Measurements from ENCODE around the gene KIAA0825.

Gene KIAA0825

GRCh38 chr5:94658272-94658671 is 39.9 kb upstream of the KIAA0825 start:
- Histone ChIP-seq H3K9ac (no peak overlapping the region), H3K9me3 (ENCODE audit: control insufficient read depth, low read length) (no peaks in the 10 kb centered on the region), H3K4me1 (no peaks in the 10 kb centered on the region), H2AFZ (no peak overlapping the region), H3K27me3 (ENCODE audit: control insufficient read depth, insufficient read depth, low read length) (no peaks in the 10 kb centered on the region), H3K4me3 (ENCODE audit: low read depth, low read length) (no peak overlapping the region), H3K36me3 (ENCODE audit: control insufficient read depth, insufficient read depth, low read length) (peaks cover 3% of the 10 kb centered on the region), H3K79me2 (peaks cover 9% of the 10 kb centered on the region), H3K4me2 (ENCODE audit: low read length) (no peak overlapping the region), H3K27ac (no peak overlapping the region)
- no peak for TF ChIP-seq CTCF (IDR thresholded peaks at IDR 0.05)

GRCh38 chr5:94649874-94650273 is 31.5 kb upstream of the KIAA0825 start:
- H3K9ac ChIP-seq, result no peak overlapping the region
- H3K9me3 ChIP-seq (ENCODE audit: control insufficient read depth, low read length), result no peaks in the 10 kb centered on the region
- no peak overlapping the region for H3K4me2 ChIP-seq (ENCODE audit: low read length)
- no peaks in the 10 kb centered on the region for H3K4me1 ChIP-seq
- H2AFZ ChIP-seq, result no peak overlapping the region
- no peak for TF ChIP-seq CTCF (IDR thresholded peaks at IDR 0.05)
- no peaks in the 10 kb centered on the region for H3K79me2 ChIP-seq
- H3K4me3 ChIP-seq (ENCODE audit: low read depth, low read length), result no peak overlapping the region
- H3K36me3 ChIP-seq (ENCODE audit: control insufficient read depth, insufficient read depth, low read length), result no peaks in the 10 kb centered on the region
- no peak overlapping the region for H3K27ac ChIP-seq
- H3K27me3 ChIP-seq (ENCODE audit: control insufficient read depth, insufficient read depth, low read length), result no peaks in the 10 kb centered on the region

GRCh38 chr5:94646758-94647157 is 28.4 kb upstream of the KIAA0825 start:
- Histone ChIP-seq H3K9me3 (ENCODE audit: control insufficient read depth, low read length) (no peaks in the 10 kb centered on the region), H3K4me3 (ENCODE audit: low read depth, low read length) (no peak overlapping the region), H3K27me3 (ENCODE audit: control insufficient read depth, insufficient read depth, low read length) (no peaks in the 10 kb centered on the region), H3K4me1 (no peaks in the 10 kb centered on the region), H3K79me2 (no peaks in the 10 kb centered on the region), H3K4me2 (ENCODE audit: low read length) (no peak overlapping the region), H2AFZ (no peak overlapping the region), H3K9ac (no peak overlapping the region), H3K36me3 (ENCODE audit: control insufficient read depth, insufficient read depth, low read length) (no peaks in the 10 kb centered on the region), H3K27ac (no peak overlapping the region)
- TF ChIP-seq CTCF (IDR thresholded peaks at IDR 0.05), result no peak

GRCh38 chr5:94645053-94645452 is 26.6 kb upstream of the KIAA0825 start:
- no peak for TF ChIP-seq CTCF (IDR thresholded peaks at IDR 0.05)
- H3K79me2 ChIP-seq, result no peaks in the 10 kb centered on the region
- H3K27me3 ChIP-seq (ENCODE audit: control insufficient read depth, insufficient read depth, low read length), result no peaks in the 10 kb centered on the region
- H3K4me1 ChIP-seq, result no peaks in the 10 kb centered on the region
- no peaks in the 10 kb centered on the region for H3K9me3 ChIP-seq (ENCODE audit: control insufficient read depth, low read length)
- H3K36me3 ChIP-seq (ENCODE audit: control insufficient read depth, insufficient read depth, low read length), result no peaks in the 10 kb centered on the region
- no peak overlapping the region for H3K9ac ChIP-seq
- H3K4me2 ChIP-seq (ENCODE audit: low read length), result no peak overlapping the region
- H2AFZ ChIP-seq, result no peak overlapping the region
- no peak overlapping the region for H3K4me3 ChIP-seq (ENCODE audit: low read depth, low read length)
- no peak overlapping the region for H3K27ac ChIP-seq

GRCh38 chr5:94640176-94640575 is 21.8 kb upstream of the KIAA0825 start:
- Histone ChIP-seq H3K36me3 (ENCODE audit: control insufficient read depth, insufficient read depth, low read length) (no peaks in the 10 kb centered on the region), H3K27me3 (ENCODE audit: control insufficient read depth, insufficient read depth, low read length) (no peaks in the 10 kb centered on the region)

More at GRCh38 chr5:94640176-94640575, 21.8 kb upstream of the KIAA0825 start:
- no peak overlapping the region for H3K27ac ChIP-seq
- no peaks in the 10 kb centered on the region for H3K4me1 ChIP-seq
- no peak overlapping the region for H3K4me2 ChIP-seq (ENCODE audit: low read length)
- H3K4me3 ChIP-seq (ENCODE audit: low read depth, low read length), result no peak overlapping the region
- no peak overlapping the region for H2AFZ ChIP-seq
- no peak overlapping the region for H3K9ac ChIP-seq
- no peak for TF ChIP-seq CTCF (IDR thresholded peaks at IDR 0.05)
- peaks cover 15% of the 10 kb centered on the region for H3K79me2 ChIP-seq
- H3K9me3 ChIP-seq (ENCODE audit: control insufficient read depth, low read length), result no peaks in the 10 kb centered on the region
